ENCODE measurements around the gene HPSE2. TPM values are rescaled to one million over a fixed set of nuclear protein-coding genes. Genes with fewer than 3 reads are reported as not detected.

HPSE2 gene
- total RNA-seq, 4 donors from 2014 or later = 32.3 to 70.0 (median 43.6) TPM

DNA sequence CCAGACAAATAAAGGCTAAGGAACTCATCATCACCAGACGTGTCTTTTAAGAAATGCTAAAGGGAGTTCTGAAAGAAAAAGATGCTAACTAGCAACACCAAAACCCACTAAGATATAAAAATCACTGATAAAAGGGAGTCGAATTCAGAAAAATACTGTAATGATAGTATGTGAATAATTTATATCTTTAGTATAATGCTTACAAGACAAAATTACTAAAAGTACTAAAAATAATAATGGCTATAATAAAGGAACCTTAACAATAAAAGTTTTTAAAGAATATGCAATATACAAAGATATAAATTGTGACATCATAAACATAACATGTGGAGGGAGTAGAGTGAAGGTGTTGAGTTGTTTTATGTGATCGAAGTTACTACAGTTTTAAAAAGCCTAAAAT lies 28.3 kb downstream of the HPSE2 start:
- Histone ChIP-seq H3K4me3 (no peak overlapping the region), H3K27ac (replicated peaks in 1 of 4) (no peak overlapping the region), H3K27me3 (no peaks in the 10 kb centered on the region), H3K4me1 (no peaks in the 10 kb centered on the region), H3K9me3 (no peaks in the 10 kb centered on the region), H3K36me3 (no peaks in the 10 kb centered on the region)
- no peak for DNase-seq (ENCODE audit: extremely low spot score)
- intact Hi-C loops (cut with DNase I) = no loop called here
- no peak for TF ChIP-seq EP300 (IDR thresholded peaks at IDR 0.05)
- TF ChIP-seq, protein P1, sequence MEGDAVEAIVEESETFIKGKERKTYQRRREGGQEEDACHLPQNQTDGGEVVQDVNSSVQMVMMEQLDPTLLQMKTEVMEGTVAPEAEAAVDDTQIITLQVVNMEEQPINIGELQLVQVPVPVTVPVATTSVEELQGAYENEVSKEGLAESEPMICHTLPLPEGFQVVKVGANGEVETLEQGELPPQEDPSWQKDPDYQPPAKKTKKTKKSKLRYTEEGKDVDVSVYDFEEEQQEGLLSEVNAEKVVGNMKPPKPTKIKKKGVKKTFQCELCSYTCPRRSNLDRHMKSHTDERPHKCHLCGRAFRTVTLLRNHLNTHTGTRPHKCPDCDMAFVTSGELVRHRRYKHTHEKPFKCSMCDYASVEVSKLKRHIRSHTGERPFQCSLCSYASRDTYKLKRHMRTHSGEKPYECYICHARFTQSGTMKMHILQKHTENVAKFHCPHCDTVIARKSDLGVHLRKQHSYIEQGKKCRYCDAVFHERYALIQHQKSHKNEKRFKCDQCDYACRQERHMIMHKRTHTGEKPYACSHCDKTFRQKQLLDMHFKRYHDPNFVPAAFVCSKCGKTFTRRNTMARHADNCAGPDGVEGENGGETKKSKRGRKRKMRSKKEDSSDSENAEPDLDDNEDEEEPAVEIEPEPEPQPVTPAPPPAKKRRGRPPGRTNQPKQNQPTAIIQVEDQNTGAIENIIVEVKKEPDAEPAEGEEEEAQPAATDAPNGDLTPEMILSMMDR (IDR thresholded peaks at IDR 0.05) = no peak
- TF ChIP-seq POLR2A (IDR thresholded peaks at IDR 0.05; ENCODE audit: low read depth) = no peak
- no peak for TF ChIP-seq POLR2AphosphoS5 (IDR thresholded peaks at IDR 0.05)
- WGBS = 78% methylated on average over 3 of the region's 3 CpGs

DNA sequence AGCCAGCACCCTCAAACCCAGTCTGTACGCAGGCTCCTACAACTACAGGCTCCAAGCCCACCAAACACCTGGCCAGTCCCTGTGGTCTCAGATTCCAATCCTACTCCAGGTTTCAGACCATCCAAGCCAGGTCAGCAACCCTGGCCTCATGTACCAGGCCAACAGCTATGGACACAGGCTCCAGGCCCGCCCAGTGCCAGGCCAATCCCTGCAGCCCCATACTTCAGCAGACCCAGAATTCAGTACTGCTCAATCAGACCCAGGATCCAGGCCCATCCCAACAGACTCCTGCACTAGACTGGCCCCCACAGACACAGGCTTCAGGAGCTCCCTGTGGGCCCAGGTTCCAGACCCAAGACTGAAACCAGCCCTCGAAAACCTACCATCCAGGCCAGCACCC lies 32.3 kb downstream of the HPSE2 start:
- H3K9me3 ChIP-seq = no peaks in the 10 kb centered on the region
- H3K36me3 ChIP-seq = no peaks in the 10 kb centered on the region
- WGBS = 100% methylated on average over 2 of the region's 3 CpGs
- no peaks in the 10 kb centered on the region for H3K27me3 ChIP-seq
- peaks cover 0 to 5% (median 0%) of the 10 kb centered on the region in 4 donors for H3K4me1 ChIP-seq
- H3K27ac ChIP-seq (replicated peaks in 1 of 4) = no peak overlapping the region
- TF ChIP-seq POLR2AphosphoS5 (IDR thresholded peaks at IDR 0.05) (no peak), EP300 (IDR thresholded peaks at IDR 0.05) (no peak), POLR2A (IDR thresholded peaks at IDR 0.05; ENCODE audit: low read depth) (no peak)
- TF ChIP-seq, protein P1 (IDR thresholded peaks at IDR 0.05) = no peak
- intact Hi-C loops (cut with DNase I) = no loop called here
- no peak overlapping the region for H3K4me3 ChIP-seq
- DNase-seq (ENCODE audit: extremely low spot score) = no peak

DNA sequence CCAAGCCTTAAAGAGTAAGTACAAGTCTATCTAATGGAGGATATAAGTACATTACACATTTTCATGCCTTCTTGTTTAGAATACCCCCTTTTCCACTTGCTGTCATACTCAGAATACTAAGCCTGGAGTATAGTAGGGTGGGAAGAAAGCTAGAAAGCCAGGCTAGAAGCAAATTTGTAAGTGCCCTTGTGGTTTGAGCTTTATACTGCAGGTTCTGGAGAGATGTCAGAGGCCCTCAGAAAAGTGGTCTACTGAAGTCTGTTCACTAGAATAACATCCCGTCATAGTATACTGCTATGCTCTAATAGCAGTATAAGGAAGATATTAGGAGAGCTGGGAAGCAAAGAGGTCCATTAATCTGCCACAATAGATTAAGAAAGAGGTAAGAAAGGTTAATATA lies 62.7 kb downstream of the HPSE2 start:
- peaks cover 0 to 18% (median 10%) of the 10 kb centered on the region in 4 donors for H3K4me1 ChIP-seq
- H3K9me3 ChIP-seq = no peaks in the 10 kb centered on the region
- TF ChIP-seq EP300 (IDR thresholded peaks at IDR 0.05) (no peak), POLR2A (IDR thresholded peaks at IDR 0.05; ENCODE audit: low read depth) (no peak), POLR2AphosphoS5 (IDR thresholded peaks at IDR 0.05) (no peak)
- TF ChIP-seq, protein P1 (IDR thresholded peaks at IDR 0.05) = no peak
- H3K4me3 ChIP-seq = no peak overlapping the region
- no peaks in the 10 kb centered on the region for H3K27me3 ChIP-seq
- H3K36me3 ChIP-seq = no peaks in the 10 kb centered on the region
- intact Hi-C loops (cut with DNase I) = no loop called here
- WGBS = 88% methylated on average over 1 of the region's 1 CpG
- no peak overlapping the region for H3K27ac ChIP-seq (replicated peaks in 1 of 4)
- no peak for DNase-seq (ENCODE audit: extremely low spot score)

DNA sequence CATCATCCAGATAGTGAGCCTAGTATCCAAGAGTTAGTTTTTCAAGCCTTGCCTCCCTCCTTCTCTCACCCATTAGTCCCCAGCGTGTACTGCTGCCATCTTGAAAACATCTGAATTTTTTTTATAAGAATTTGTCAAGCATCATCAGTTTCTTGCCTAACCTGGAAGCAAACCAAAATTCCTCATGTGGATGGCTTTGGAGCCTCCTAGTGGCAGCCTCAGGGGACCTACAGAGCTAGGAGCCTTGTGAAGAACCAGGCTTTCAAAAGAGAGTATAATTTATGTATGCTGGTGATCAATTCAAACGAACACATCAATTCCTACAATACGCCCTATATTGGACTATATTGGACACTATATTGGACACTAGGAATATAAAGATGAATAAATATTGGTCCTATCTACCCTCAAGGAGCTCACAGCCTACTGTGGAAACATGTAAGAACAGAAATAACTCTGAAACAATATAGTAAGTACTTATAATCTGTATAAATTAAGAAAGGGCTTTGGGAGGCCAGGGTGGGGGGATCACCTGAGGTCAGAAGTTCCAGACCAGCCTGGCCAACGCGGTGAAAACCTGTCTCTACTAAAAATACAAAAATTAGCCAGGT lies 63.4 kb downstream of the HPSE2 start:
- H3K36me3 ChIP-seq = no peaks in the 10 kb centered on the region
- H3K4me1 ChIP-seq = peaks cover 0 to 18% (median 10%) of the 10 kb centered on the region in 4 donors
- H3K27ac ChIP-seq (replicated peaks in 1 of 4) = no peak overlapping the region
- H3K27me3 ChIP-seq = no peaks in the 10 kb centered on the region
- no peak for DNase-seq (ENCODE audit: extremely low spot score)
- intact Hi-C loops (cut with DNase I) = no loop called here
- no peaks in the 10 kb centered on the region for H3K9me3 ChIP-seq
- TF ChIP-seq POLR2A (IDR thresholded peaks at IDR 0.05; ENCODE audit: low read depth) = no peak
- peak in 1 of 2 donors; percentile 33 for TF ChIP-seq POLR2AphosphoS5 (IDR thresholded peaks at IDR 0.05)
- TF ChIP-seq, protein P1 (IDR thresholded peaks at IDR 0.05) = peak; percentile 38 to 65 (median 50)
- WGBS = 45% methylated on average over 5 of the region's 5 CpGs
- no peak overlapping the region for H3K4me3 ChIP-seq

Data from esophagus muscularis mucosa (tissue), 4 donors.